ENCODE results near the gene HACL1.
A peak's percentile ranks its signal among the peaks of the same experiment; 100 is the strongest.

HACL1 gene

GRCh38 chr3:15522016-15522415, 79.4 kb downstream of the HACL1 start:
- no peak for DNase-seq

DNA sequence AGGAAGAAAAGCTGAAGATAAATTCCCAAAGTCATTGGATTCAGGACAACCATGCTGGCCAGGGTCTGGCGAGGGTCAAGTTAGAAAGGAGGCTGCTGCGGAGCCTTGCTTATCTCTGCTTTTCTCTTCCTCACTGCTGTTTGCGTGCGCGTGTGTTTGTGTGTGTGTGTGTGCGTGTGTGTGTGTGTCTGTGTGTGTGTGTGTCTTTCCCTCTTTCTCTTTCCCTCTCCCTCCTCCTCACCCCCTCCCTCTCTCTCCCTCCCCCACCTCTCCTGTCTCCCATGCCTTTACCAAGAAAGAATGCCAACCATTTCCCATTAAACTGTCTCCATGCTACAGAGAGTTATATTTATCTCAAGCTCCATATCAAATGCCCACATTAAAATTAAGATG, 79.8 kb downstream of the HACL1 start, which contains the start of gene COLQ:
COLQ (minus strand) TSS at position 134 of the 393 bp plus-strand sequence; CDS start at position 53, 81 bp downstream.
- DNase-seq = no peak

GRCh38 chr3:15520804-15521572, 80.4 kb downstream of the HACL1 start:
- no peak for DNase-seq

DNA sequence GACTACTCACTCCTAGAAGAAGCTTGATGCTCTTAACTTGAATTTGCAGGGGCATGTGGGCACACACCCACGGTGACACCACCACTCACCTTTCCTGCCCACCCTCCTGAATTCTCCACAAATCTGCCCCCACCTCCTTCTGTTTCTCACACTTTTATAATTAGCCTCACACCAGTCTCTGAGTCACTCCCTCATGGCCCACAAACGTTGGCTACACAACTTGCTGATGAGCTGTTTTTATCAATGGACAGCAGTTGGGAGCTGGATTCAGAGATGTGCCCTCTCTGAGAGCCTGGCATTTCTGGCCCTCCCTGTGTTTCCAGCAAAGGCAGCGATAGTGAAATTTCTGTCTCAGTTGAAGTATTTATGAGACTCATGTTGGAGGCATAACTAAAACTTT, 81.2 kb downstream of the HACL1 start:
- DNase-seq = peak in 1 of 2 donors; percentile 27

- no peak for DNase-seq
These were observed 82.3 kb downstream of the HACL1 start for GRCh38 chr3:15519096-15519495.

- DNase-seq = no peak
These were observed 86.6 kb downstream of the HACL1 start for GRCh38 chr3:15514663-15515340.

DNA sequence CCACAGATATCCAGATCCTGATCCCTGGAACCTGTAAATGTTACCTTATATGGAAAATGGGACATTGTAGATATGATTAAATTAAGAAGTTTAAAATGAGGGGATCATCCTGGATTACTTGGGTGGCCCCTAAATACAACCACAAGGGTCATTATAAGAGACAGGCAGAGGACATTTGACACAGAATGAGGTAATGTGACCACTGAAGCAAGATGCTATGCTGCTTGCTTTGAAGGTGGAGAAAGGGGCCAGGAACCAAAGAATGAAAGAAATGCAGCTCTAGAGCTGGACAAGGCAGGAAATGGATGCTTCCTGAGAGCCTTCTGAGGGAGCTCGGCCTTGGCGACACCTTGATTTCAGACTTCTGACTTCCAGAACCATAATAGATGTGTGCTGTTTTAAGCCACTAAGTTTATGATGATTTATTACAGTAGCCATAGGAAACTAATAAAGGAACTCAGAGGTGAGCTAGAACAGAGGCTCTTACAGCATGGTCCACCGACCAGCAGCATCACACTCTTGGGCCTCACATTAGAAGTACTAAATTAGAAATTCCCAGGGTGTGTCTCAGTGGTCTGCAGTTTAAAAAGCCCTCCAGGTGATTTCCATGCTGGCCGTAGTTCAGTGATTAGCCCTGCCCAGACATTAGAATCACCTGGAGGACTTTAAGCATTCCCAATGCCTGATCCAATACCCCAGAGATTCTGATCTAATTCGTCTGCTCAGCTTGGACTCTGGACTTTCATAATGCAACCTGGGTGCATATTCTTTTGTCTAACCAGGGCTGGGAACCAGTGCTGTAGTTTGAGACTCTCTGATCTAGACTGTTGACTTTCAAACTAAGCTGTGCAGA, 87.3 kb downstream of the HACL1 start:
- DNase-seq = no peak

DNA sequence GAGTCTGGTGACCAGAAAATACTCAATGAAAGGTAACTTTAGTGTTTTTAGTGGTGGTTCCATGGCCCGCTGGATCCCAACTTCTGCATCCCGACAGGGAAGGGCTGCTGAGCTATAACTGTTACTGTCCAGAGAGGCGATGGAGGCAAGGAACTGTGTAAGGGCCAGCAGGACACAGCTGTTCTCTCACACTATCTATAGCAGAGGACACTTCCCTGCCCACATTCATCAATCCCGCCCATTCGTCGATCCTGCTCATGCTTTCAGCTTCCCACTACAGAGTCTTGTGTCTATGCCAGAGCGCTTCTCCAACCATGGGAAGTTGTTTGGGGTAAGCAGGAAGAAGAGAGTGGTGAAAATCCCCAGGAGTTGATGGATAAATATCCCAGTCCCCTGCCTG, 88.3 kb downstream of the HACL1 start:
- no peak for DNase-seq

DNA sequence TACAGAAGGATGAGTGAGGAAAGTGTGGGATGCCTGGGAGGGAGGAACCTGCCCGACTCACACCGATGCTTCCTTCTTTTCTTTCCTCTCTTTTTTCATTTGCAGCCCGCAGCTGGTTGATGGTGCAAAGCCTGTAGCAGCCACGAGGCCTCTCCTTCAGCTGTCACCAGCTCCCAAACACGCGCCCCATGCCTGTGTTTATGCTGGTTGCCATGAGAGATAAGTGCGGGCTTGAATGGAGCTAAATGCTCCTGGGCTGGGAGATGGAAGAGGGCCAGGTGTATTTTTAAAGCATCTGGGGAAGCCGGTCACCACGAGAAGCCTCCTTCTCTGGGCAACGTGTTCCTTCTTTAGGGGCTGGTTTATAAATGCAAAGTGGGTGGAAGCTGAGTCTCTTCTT, 89.2 kb downstream of the HACL1 start:
- DNase-seq = no peak

DNA sequence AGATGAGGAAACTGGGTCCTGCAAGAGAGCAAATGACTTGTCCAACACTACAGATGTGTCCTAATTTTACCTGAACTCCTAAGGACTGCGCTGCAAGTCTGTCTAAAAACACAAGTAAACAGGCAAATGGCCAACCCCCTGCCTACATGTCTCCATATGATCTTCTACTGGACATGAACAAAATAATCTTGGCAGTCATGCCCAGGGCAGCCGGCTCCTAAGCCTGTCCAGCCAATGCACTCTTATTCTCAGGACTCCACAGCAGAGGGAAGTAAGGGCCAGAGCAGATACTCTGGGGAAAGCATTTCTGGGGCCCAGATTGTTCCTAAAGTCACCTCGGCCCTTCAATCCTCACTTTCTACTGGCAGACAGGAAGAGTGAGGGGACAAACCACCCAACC, 90.2 kb downstream of the HACL1 start:
- DNase-seq = no peak
